HG03521 (cell line): Measurements from ENCODE around the gene CPT2.

Experiments
- ATAC-seq: cut with Tn5 transposase; IDR thresholded peaks from one replicate; pipeline ENCODE4 v1.9.1; 2021; ENCODE audit warnings: mild to moderate bottlenecking, moderate library complexity; ENCODE audit not compliant: unreplicated experiment

Gene CPT2

GRCh38 chr1:53196485-53197290 is at the start of gene CPT2:
Gene CPT2, plus strand, starts transcription at chr1:53196824. Its CDS starts 120 bp downstream, at chr1:53196944.
- peak; percentile 98 for ATAC-seq

GRCh38 chr1:53147174-53147573 is 49.5 kb upstream of the CPT2 start:
- no peak for ATAC-seq

GRCh38 chr1:53148123-53148522 is 48.5 kb upstream of the CPT2 start:
- no peak for ATAC-seq

- no peak for ATAC-seq
Measured at GRCh38 chr1:53153752-53154151, 42.9 kb upstream of the CPT2 start.

GRCh38 chr1:53154859-53155438 is 41.7 kb upstream of the CPT2 start:
- ATAC-seq: no peak

- ATAC-seq: no peak
Measured at GRCh38 chr1:53155534-53155933, 41.1 kb upstream of the CPT2 start.

GRCh38 chr1:53155945-53156344 is 40.7 kb upstream of the CPT2 start:
- no peak for ATAC-seq

- ATAC-seq: no peak
Measured at GRCh38 chr1:53156783-53157182, 39.8 kb upstream of the CPT2 start.

- no peak for ATAC-seq
Measured at GRCh38 chr1:53158900-53159299, 37.7 kb upstream of the CPT2 start.

- no peak for ATAC-seq
Measured at GRCh38 chr1:53160924-53161378, 35.7 kb upstream of the CPT2 start.

- ATAC-seq: no peak
Measured at GRCh38 chr1:53162621-53163020, 34.0 kb upstream of the CPT2 start.

GRCh38 chr1:53163291-53163768 is 33.3 kb upstream of the CPT2 start:
- ATAC-seq: no peak

- ATAC-seq: no peak
Measured at GRCh38 chr1:53165408-53165961, 31.1 kb upstream of the CPT2 start.

- no peak for ATAC-seq
Measured at GRCh38 chr1:53166366-53166765, 30.3 kb upstream of the CPT2 start.

- ATAC-seq: no peak
Measured at GRCh38 chr1:53166912-53167311, 29.7 kb upstream of the CPT2 start.

- ATAC-seq: no peak
Measured at GRCh38 chr1:53172426-53173128, 24.0 kb upstream of the CPT2 start.

GRCh38 chr1:53174971-53175913 is 21.4 kb upstream of the CPT2 start:
- no peak for ATAC-seq

- ATAC-seq: no peak
Measured at GRCh38 chr1:53176452-53177208, 20.0 kb upstream of the CPT2 start.

- ATAC-seq: no peak
Measured at GRCh38 chr1:53180226-53180625, 16.4 kb upstream of the CPT2 start.

- no peak for ATAC-seq
Measured at GRCh38 chr1:53180951-53181350, 15.7 kb upstream of the CPT2 start.
